ENCODE data around the gene ATP6V0C. TPM values are rescaled to one million over a fixed set of nuclear protein-coding genes. Genes with fewer than 3 reads are reported as not detected.
A peak's percentile ranks its signal among the peaks of the same experiment; 100 is the strongest.

ATP6V0C gene
- total RNA-seq, 1 donor from 2014 or later = 119 TPM

DNA sequence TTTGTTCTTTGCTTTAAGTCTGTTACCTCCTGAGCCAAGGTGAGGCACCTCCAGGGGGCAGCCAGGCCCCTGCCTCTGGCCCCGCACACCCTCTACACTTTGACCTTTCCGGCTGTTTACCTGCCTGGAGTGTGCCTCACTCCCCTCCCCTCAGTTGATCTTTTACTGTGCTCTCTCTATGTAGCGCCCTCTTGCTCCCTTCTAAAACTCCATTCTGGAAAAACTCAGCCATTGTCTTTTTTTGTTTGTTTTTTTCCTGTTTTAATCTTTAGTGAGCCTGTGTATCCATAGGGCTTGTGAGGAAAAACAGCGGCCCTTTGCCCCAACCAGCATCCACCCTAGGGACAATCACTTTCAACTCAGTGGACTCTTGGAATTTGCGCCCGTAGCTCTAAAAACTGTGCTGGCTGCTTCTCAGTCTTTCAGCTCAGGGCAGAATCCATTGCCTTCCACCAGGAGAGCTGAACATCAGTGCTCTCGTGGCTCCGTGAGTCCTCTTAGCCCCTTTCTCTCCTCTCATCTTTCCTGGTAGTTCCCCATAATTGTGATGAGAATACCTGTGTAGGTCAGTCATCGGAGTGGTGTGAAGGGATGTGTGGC is 10.7 kb downstream of the ATP6V0C start:
- intact Hi-C loops (cut with micrococcal nuclease) = no loop called here
- peaks cover 11% of the 10 kb centered on the region for H3K4me1 Mint-ChIP-seq (ENCODE audit: low read depth)
- H3K27ac Mint-ChIP-seq = no peak overlapping the region
- peaks cover 33% of the 10 kb centered on the region for H3K36me3 Mint-ChIP-seq (ENCODE audit: low read depth)
- no peak for DNase-seq (ENCODE audit: low spot score)
- H3K4me3 Mint-ChIP-seq (ENCODE audit: low read depth) = no peak overlapping the region
- no peaks in the 10 kb centered on the region for H3K27me3 Mint-ChIP-seq (ENCODE audit: low read depth)
- no peaks in the 10 kb centered on the region for H3K9me3 Mint-ChIP-seq

DNA sequence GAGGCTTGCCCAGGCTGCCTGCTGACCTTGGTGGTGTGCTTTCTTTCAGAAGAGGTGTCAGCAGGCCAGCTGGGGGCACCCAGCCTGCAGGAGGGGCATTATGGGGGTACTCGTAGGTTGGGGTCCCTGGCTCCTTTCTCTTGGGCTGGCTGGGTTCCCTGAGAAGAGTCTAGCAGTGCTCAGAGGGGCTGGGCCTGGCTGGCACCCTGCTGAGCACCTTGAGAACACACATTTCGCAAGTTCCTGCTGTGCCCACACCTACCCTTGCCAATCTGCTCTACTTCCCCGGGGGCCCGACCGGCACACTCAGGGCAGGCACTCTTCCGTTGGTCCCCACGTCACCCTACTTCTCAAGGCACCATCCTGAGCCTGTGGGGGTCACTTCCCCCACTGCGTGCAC is 12.4 kb downstream of the ATP6V0C start:
- Mint-ChIP-seq H3K9me3 (no peaks in the 10 kb centered on the region), H3K36me3 (ENCODE audit: low read depth) (peaks cover 32% of the 10 kb centered on the region), H3K4me1 (ENCODE audit: low read depth) (peaks cover 5% of the 10 kb centered on the region), H3K27ac (no peak overlapping the region), H3K4me3 (ENCODE audit: low read depth) (no peak overlapping the region), H3K27me3 (ENCODE audit: low read depth) (no peaks in the 10 kb centered on the region)
- DNase-seq (ENCODE audit: low spot score) = no peak
- intact Hi-C loops (cut with micrococcal nuclease) = no loop called here

DNA sequence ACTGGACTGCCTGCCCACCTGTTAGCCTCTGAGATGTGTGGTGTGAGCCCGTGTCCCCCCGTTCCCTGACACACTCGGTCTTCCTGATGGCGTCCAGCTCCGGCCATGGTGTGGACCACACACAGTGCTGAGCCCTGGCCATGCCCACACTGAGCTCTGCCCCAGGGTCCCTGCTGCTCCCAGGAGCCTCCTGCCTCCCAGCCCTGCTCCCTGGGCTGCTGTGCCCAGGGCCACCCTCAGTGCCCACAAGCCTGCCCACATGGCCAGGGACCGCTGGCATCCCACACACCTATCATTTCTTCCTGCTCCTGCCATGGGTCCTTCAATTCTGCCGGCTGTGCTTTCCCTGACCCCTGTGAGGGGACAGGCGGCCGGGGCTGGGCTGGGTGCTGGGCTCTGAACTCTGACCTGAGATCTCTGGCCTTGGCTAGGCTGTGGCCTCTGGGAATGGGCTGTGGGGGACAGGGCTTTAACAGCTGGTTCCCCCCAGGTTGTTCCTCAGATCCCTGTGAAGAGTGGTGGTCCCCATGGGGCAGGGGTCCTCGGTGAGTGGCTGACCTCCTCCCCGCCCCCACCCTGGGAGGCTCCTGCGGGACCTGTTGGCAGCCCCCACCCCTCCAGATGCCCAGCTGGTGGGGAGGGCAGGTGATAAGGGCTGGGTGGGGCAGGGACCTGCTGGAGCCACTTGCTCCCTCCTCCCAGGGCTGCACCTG is 13.5 kb downstream of the ATP6V0C start:
- H3K36me3 Mint-ChIP-seq (ENCODE audit: low read depth) = peaks cover 29% of the 10 kb centered on the region
- no peak overlapping the region for H3K4me3 Mint-ChIP-seq (ENCODE audit: low read depth)
- H3K9me3 Mint-ChIP-seq = no peaks in the 10 kb centered on the region
- no peak overlapping the region for H3K27ac Mint-ChIP-seq
- H3K27me3 Mint-ChIP-seq (ENCODE audit: low read depth) = no peaks in the 10 kb centered on the region
- intact Hi-C loops (cut with micrococcal nuclease) = no loop called here
- no peak for DNase-seq (ENCODE audit: low spot score)
- peaks cover 6% of the 10 kb centered on the region for H3K4me1 Mint-ChIP-seq (ENCODE audit: low read depth)

DNA sequence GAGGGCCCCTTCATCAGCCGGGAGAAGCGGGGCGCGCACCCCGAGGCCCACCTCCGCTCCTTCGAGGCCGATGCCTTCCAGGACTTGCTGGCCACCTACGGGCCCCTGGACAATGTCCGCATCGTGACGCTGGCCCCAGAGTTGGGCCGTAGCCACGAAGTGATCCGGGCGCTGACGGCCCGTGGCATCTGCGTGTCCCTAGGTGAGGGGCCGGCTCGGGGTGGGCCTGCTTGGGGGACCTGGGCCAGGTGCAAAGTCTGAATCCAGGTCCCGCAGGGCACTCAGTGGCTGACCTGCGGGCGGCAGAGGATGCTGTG is 14.0 kb downstream of the ATP6V0C start:
- Mint-ChIP-seq H3K9me3 (no peaks in the 10 kb centered on the region), H3K4me1 (ENCODE audit: low read depth) (peaks cover 9% of the 10 kb centered on the region), H3K4me3 (ENCODE audit: low read depth) (no peak overlapping the region), H3K27me3 (ENCODE audit: low read depth) (no peaks in the 10 kb centered on the region), H3K36me3 (ENCODE audit: low read depth) (peaks cover 29% of the 10 kb centered on the region), H3K27ac (no peak overlapping the region)
- DNase-seq (ENCODE audit: low spot score) = no peak
- intact Hi-C loops (cut with micrococcal nuclease) = no loop called here

DNA sequence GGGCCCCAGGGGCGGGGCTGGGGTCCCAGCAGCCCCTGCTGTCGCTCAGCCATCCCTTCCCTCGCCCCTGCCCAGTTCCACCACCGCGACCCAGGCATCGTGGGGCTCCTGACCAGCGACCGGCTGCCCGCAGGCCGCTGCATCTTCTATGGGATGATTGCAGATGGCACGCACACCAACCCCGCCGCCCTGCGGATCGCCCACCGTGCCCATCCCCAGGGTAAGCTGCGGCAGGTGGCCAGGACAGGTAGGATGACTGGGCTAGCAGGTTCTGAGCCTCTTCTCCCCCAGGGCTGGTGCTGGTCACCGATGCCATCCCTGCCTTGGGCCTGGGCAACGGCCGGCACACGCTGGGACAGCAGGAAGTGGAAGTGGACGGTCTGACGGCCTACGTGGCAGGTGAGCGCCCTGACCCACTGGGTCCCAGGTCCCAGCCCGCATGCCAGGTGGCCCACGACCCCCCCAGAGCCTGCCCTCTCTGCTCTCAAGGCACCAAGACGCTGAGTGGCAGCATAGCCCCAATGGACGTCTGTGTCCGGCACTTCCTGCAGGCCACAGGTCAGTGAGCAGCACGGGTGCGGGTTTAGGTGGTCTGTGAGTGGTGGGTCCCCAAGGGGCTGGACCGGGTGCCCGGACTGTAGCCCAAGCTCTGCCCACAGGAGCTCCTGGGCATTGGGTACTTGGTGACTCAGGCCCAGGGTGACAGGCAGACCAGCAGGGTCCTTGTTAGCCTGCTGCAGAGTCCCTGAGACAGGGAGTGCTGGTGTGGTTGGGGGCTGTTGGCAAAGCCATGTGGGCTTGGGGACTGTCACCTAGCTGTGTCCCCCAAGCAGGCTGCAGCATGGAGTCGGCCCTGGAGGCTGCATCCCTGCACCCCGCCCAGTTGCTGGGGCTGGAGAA is 14.7 kb downstream of the ATP6V0C start:
- H3K4me1 Mint-ChIP-seq (ENCODE audit: low read depth) = peaks cover 12% of the 10 kb centered on the region

DNA sequence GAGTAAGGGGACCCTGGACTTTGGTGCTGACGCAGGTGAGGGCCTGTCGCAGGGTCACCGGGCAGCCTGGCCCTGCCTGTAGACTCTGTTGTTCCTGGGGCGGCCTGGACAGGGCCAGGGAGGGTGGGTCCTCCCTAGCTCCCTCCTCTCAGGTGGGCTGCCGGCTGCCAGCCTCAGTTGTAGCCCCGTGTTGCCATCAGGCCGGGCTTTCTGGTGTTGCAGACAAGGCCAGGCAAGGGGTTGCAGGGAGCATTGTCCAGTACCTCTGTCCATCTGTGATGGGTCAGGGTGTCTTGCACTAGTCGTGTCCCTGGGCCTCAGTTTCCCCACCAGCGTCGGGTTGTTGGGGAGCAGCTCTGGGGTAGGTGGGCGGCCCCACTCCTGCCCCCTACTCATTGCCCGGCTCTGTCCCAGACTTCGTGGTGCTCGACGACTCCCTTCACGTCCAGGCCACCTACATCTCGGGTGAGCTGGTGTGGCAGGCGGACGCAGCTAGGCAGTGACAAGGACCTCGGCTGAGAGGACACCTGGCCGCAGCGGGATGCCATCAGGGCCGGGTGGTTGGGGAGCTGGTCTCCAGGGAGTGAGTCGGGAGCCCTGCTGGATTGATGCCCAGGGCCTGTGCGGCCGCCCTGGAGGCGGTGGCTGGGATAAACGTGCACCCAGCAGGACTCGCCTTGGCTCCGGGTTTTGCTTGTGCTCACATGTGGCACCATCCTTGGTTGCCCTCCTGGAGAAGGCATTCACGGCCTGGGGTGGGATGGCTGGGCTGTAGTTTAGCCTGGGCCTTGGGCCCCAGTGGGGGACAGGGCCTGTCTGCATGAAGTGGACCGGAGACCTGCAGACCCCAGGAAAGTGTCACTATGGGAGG is 15.5 kb downstream of the ATP6V0C start:
- intact Hi-C loops (cut with micrococcal nuclease) = no loop called here
- DNase-seq (ENCODE audit: low spot score) = no peak
- Mint-ChIP-seq H3K4me3 (ENCODE audit: low read depth) (no peak overlapping the region), H3K4me1 (ENCODE audit: low read depth) (peaks cover 12% of the 10 kb centered on the region), H3K9me3 (no peaks in the 10 kb centered on the region), H3K36me3 (ENCODE audit: low read depth) (peaks cover 21% of the 10 kb centered on the region), H3K27me3 (ENCODE audit: low read depth) (no peaks in the 10 kb centered on the region), H3K27ac (no peak overlapping the region)

More for the DNA sequence above, 14.7 kb downstream of the ATP6V0C start:
- no peak for DNase-seq (ENCODE audit: low spot score)
- no peaks in the 10 kb centered on the region for H3K9me3 Mint-ChIP-seq
- no peaks in the 10 kb centered on the region for H3K27me3 Mint-ChIP-seq (ENCODE audit: low read depth)
- H3K4me3 Mint-ChIP-seq (ENCODE audit: low read depth) = no peak overlapping the region
- intact Hi-C loops (cut with micrococcal nuclease) = no loop called here
- H3K27ac Mint-ChIP-seq = no peak overlapping the region
- peaks cover 29% of the 10 kb centered on the region for H3K36me3 Mint-ChIP-seq (ENCODE audit: low read depth)

DNA sequence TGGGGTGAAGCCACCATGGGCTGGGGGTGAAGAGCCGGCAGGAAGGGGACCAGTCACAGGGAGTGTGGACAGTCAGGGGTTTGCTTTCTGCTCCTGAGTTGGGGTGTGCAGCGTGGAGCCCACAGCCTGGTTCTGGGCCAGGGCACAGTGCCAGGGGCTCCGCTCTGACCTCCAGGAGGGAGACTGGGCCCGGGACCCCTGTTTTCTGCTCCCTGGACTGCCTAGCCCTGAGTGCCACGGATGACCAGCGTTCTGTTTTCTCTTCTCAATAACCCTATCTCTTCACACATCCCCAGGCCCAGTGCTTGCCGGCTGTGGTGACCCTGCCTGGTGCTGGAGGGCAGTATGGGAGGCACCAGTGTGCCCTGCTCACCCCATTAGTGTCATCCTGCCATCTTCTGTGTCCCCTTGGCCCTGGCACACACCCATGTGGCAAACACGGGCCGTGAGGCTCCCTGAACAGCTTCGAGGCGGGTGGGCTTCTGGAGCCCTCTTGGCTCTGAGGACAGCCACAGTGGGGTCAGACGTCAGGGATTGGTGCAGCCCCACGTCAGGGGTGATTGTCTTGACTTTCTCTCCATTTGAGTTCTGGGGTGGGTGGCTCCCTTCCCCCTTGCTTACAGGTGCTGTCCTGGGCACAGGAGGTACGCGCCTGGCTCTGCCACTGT is 16.3 kb downstream of the ATP6V0C start:
- Mint-ChIP-seq H3K27ac (no peak overlapping the region), H3K4me1 (ENCODE audit: low read depth) (peaks cover 12% of the 10 kb centered on the region), H3K36me3 (ENCODE audit: low read depth) (peaks cover 14% of the 10 kb centered on the region), H3K9me3 (no peaks in the 10 kb centered on the region), H3K4me3 (ENCODE audit: low read depth) (peak overlapping the region; percentile 21), H3K27me3 (ENCODE audit: low read depth) (no peaks in the 10 kb centered on the region)
- DNase-seq (ENCODE audit: low spot score) = no peak
- intact Hi-C loops (cut with micrococcal nuclease) = no loop called here

DNA sequence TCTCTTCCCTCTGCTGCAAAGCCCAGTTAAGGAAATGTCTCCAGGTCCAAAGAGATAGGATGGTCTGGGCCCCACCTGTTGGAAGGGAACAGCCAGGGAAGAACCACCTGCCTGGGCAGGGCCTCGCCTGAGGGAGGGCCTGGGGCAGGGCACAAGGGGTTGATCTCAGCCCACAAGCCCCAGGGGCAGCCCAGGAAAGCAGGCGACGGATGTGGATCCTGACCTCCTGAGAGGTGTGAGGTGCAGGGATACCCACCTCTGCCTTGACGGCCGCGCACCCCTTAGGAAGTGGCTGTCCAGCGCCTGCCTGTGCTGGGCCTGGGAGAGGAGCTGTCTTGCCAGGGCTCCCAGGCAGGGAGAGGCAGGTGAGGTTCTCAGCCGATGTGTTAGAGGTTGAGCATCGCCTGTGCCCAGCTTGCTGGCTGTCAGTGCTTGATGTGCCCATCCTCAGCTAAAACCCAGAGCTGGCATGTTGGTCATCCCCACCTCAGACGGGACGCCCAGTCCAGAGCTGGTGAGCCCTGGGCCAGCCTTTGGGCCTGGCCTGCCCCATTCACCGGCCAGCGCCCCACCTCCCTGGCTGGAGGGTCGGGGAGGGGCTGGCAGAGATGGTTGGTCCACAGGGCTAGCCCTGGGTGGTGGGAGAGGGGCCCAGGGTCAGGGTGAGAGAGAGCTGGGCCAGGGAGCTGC is 17.0 kb downstream of the ATP6V0C start:
- intact Hi-C loops (cut with micrococcal nuclease) = no loop called here
- peak overlapping the region; percentile 98 for H3K4me3 Mint-ChIP-seq (ENCODE audit: low read depth)
- no peaks in the 10 kb centered on the region for H3K27me3 Mint-ChIP-seq (ENCODE audit: low read depth)
- H3K9me3 Mint-ChIP-seq = no peaks in the 10 kb centered on the region
- peaks cover 13% of the 10 kb centered on the region for H3K36me3 Mint-ChIP-seq (ENCODE audit: low read depth)
- DNase-seq (ENCODE audit: low spot score) = no peak
- H3K4me1 Mint-ChIP-seq (ENCODE audit: low read depth) = peaks cover 12% of the 10 kb centered on the region
- H3K27ac Mint-ChIP-seq = peak overlapping the region; percentile 100

DNA sequence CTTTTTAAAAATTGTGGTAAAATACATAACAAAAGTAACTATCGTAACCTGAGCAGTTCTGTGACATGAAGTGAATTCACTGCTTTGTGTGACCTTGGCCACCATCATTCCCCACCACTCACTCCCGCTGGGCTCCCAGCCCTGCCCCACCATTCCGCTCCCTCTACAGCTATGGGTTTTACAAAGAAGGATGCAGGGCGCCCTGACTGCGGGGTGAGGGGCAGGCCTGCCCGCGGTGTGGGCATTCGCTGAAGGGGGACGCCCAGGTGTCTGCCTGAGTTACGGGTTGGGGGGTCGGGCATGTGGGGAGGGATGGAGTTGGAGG is 17.6 kb downstream of the ATP6V0C start, which contains the start of gene CEMP1:
CEMP1 (minus strand) TSS at position 38 of the 325 bp plus-strand sequence. CDS start 335 bp downstream, outside the sequence.
- no peak for DNase-seq (ENCODE audit: low spot score)
- Mint-ChIP-seq H3K27me3 (ENCODE audit: low read depth) (no peaks in the 10 kb centered on the region), H3K9me3 (no peaks in the 10 kb centered on the region), H3K27ac (peak within 1 kb of the TSS; percentile 100), H3K4me3 (ENCODE audit: low read depth) (peak within 1 kb of the TSS; percentile 98), H3K36me3 (ENCODE audit: low read depth) (peaks cover 8% of the 10 kb centered on the region), H3K4me1 (ENCODE audit: low read depth) (peaks cover 12% of the 10 kb centered on the region)
- intact Hi-C loops (cut with micrococcal nuclease) = no loop called here

DNA sequence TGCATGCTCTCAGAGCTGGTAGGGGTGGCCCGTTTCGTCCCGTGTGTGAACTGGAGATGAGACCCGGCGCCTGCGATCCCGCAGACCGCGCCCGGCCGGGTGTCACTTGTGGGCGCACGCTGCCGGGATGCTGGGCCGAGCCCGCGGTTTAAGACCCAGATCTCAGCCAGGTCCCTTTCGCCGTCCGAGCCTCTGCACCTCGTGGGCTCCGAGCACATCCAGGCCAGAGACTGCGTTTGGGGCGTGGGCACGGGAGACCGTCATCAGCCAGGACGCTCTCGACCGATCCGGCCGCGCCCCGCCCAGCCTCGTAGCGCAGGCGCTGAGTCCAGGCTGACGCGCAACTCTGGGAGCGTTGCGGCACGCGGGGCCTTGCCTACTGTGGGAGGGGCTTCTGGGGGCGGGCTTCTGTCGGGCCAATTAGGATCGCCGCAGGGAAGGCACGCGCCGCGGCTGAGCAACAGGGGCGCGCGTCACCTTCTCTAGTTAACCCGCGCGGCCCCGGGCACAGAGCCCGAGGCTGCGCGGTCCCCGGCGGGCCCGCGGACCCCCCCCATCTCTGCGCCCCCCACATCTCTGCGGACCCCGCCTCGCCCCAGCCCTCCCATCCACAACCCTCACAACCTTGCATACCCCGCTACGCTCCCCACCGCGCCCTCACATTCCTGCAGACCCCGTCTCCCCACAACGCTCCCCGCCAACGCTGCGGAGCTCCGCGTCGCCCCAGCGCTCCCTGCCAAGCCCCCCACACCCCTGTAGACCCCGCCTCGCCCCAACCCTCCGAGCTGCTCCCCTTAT is 18.1 kb downstream of the ATP6V0C start:
- Mint-ChIP-seq H3K27ac (peak overlapping the region; percentile 100), H3K27me3 (ENCODE audit: low read depth) (no peaks in the 10 kb centered on the region), H3K4me3 (ENCODE audit: low read depth) (peak overlapping the region; percentile 98), H3K4me1 (ENCODE audit: low read depth) (peaks cover 15% of the 10 kb centered on the region), H3K36me3 (ENCODE audit: low read depth) (peaks cover 6% of the 10 kb centered on the region), H3K9me3 (no peaks in the 10 kb centered on the region)
- DNase-seq (ENCODE audit: low spot score) = peak; percentile 97
- intact Hi-C loops (cut with micrococcal nuclease) = loop anchor here (2.0 kb wide), 1 partner anchor 19 kb away; the partner anchor contains the start of gene ATP6V0C

All from activated T-helper 2 cell treated with anti-CD3 and anti-CD28 coated beads, Interferon-gamma antibody, Interleukin-2, Interleukin-4, amounts not matched to agents 10 μg/mL and 5 μg/mL and 100 μg/mL, durations not matched to agents 14 hours and 24 hours and 36 hours (primary cell).